Stromal cell of bone marrow (primary cell): ENCODE results near the gene PROP1.
"Not testable (repeated sequence)": the region's sequence is repeated elsewhere in the genome, so short reads cannot be mapped to it uniquely, and the experiment has no call there.

Experiments
- DNase-seq: peaks from one replicate; pipeline ENCODE4 v3.0.0-alpha.2; 2012; ENCODE audit warnings: low read depth

Gene PROP1

GRCh38 chr5:177945145-177945544, 50.9 kb downstream of the PROP1 start:
- DNase-seq, result not testable (repeated sequence)

GRCh38 chr5:177943805-177944736, 52.0 kb downstream of the PROP1 start:
- not testable (repeated sequence) for DNase-seq

- DNase-seq, result not testable (repeated sequence)
Measured at GRCh38 chr5:177942896-177943295, 53.1 kb downstream of the PROP1 start.
